H1 (cell line): ENCODE measurements around the gene GATAD2B. TPM values are rescaled to one million over a fixed set of nuclear protein-coding genes. Genes with fewer than 3 reads are reported as not detected.

Experiments
- BRCA1 ChIP-seq: IDR thresholded peaks from 2 replicates; pipeline ENCODE4 v1.6.1; 2012; ENCODE audit warnings: low read depth, low read length, improper control_type of control experiment
- CBX5 ChIP-seq: fragments of 300-800, 300-1000 bp; sonication (generic); IDR thresholded peaks from 2 replicates; pipeline ENCODE4 v1.7.1; 2016; ENCODE audit warnings: antibody characterized with exemption, low read length, low read depth
- CHD7 ChIP-seq: fragments of 300-600 bp; sonication (generic); IDR thresholded peaks from 2 replicates; pipeline ENCODE4 v1.7.1; 2012; ENCODE audit warnings: low read length, moderate library complexity, mild to moderate bottlenecking, inconsistent platforms; ENCODE audit not compliant: insufficient replicate concordance
- CREB1 ChIP-seq: IDR thresholded peaks from 2 replicates; pipeline ENCODE4 v1.6.1; 2012; ENCODE audit warnings: inconsistent platforms
- FOSL1 ChIP-seq: IDR thresholded peaks from 2 replicates; pipeline ENCODE4 v1.6.1; 2011; ENCODE audit warnings: mild to moderate bottlenecking, low read depth, low read length, moderate library complexity; ENCODE audit not compliant: insufficient read depth
- HDAC6 ChIP-seq: IDR thresholded peaks from one replicate; pipeline ENCODE4 v1.7.1; 2012; ENCODE audit warnings: low read depth, mild to moderate bottlenecking, inconsistent platforms, low read length, moderate library complexity
- KDM5A ChIP-seq: fragments of 200-600 bp; IDR thresholded peaks from 2 replicates; pipeline ENCODE4 v1.7.1; 2012; ENCODE audit warnings: mild to moderate bottlenecking, low read length, inconsistent platforms, mixed read lengths
- NANOG ChIP-seq: IDR thresholded peaks from 2 replicates; pipeline ENCODE4 v1.6.1; 2011; ENCODE audit warnings: low read length, low read depth, mild to moderate bottlenecking, inconsistent platforms; ENCODE audit not compliant: insufficient read depth, poor library complexity, severe bottlenecking
- NRF1 ChIP-seq: IDR thresholded peaks from 2 replicates; pipeline ENCODE4 v1.6.1; 2011; ENCODE audit warnings: mild to moderate bottlenecking, low read depth, low read length, improper control_type of control experiment
- POLR2A ChIP-seq, 2 experiments: IDR thresholded peaks; 1 replicate in 1 of 2; 2 replicates in 1 of 2; pipeline ENCODE4 v1.6.1; 2011; ENCODE audit warnings: low read depth in 2 of 2, low read length in 2 of 2, mild to moderate bottlenecking in 2 of 2; ENCODE audit errors: control extremely low read depth in 1 of 2
- SAP30 ChIP-seq: fragments of 300-600 bp; sonication (generic); IDR thresholded peaks from 2 replicates; pipeline ENCODE4 v1.7.1; 2012; ENCODE audit warnings: low read length, moderate library complexity, mild to moderate bottlenecking, inconsistent platforms; ENCODE audit not compliant: insufficient read depth, insufficient replicate concordance
- TEAD4 ChIP-seq: IDR thresholded peaks from 2 replicates; pipeline ENCODE4 v1.6.1; 2012; ENCODE audit warnings: low read depth, low read length, inconsistent platforms, mixed read lengths
- polyA plus RNA-seq, 7 experiments: library from polyadenylated mRNA; depleted of rRNA in 3 of 7; stranded (reverse) in 5 of 7; unstranded in 2 of 7; fragments of >200 nt in 5 of 7; fragments of 200-250 nt in 2 of 7; gene quantifications; 1 replicate in 5 of 7; 2 replicates in 1 of 7; 4 replicates in 1 of 7; pipeline versions ENCODE4 v1.2.1 to v1.2.3, GENCODE V29; 2011 to 2013; ENCODE audit warnings: missing spikeins in 2 of 7, mixed read lengths in 2 of 7
- total RNA-seq: library from RNA; stranded (reverse); fragmentation: NEBNext Ultra II Directional; extraction: Animal tissue kit (Norgen Biotek cat#: 25700); gene quantifications from 2 replicates; pipeline ENCODE4 v1.2.1, GENCODE V29; 2021

The GATAD2B gene
- total and polyA plus RNA-seq, 2 of the 8 experiments (the other 6 are each of a cell fraction or from before 2014, with no cell fraction given): 8.4 to 39.1 TPM

GRCh38 chr1:153958961-153959260 lies 36.1 kb upstream of the GATAD2B start (continued):
- no peak for TF ChIP-seq CHD7
- no peak for TF ChIP-seq BRCA1
- TF ChIP-seq NRF1: no peak
- TF ChIP-seq CBX5: no peak
- no peak for TF ChIP-seq TEAD4
- TF ChIP-seq KDM5A: no peak
- TF ChIP-seq CREB1: no peak
- TF ChIP-seq POLR2A (IDR thresholded peaks at IDR 0.05; ENCODE audit: control extremely low read depth in 1 of 2, low read depth in 2 of 2, low read length in 2 of 2): no peak
- no peak for TF ChIP-seq HDAC6
- no peak for TF ChIP-seq NANOG
- no peak for TF ChIP-seq SAP30
- no peak for TF ChIP-seq FOSL1
